HEK293 (cell line): ENCODE measurements around the gene STOX2.

Experiments
- CTCF ChIA-PET: fragments of 350-600 bp; formaldehyde crosslinking; extraction: SDS; loops from one replicate; lab custom pipeline; 2021; ENCODE audit warnings: antibody characterized with exemption; lab: Yijun Ruan, JAX
- POLR2A ChIA-PET: fragments of 300-600 bp; formaldehyde crosslinking; extraction: SDS; loops from one replicate; lab custom pipeline; 2020; ENCODE audit warnings: antibody characterized with exemption, inconsistent platforms; lab: Yijun Ruan, JAX
- H3K27ac ChIP-seq: fragments of 200-500 bp; sonication (Bioruptor generic); 2 replicates; pipeline ENCODE4 v1.5.1; 2014; ENCODE audit warnings: low read depth, low read length, control low read depth, inconsistent platforms; ENCODE audit errors: extremely low read depth
- H3K36me3 ChIP-seq, 2 experiments: fragments of 200-500 bp in 1 of 2; sonication (Bioruptor generic) in 1 of 2; 1 replicate in 1 of 2; 2 replicates in 1 of 2; pipeline ENCODE4 v1.5.1; 2014 to 2017; ENCODE audit warnings: inconsistent platforms in 2 of 2, low read length in 2 of 2; ENCODE audit not compliant: control insufficient read depth in 2 of 2, insufficient read depth in 1 of 2
- H3K4me1 ChIP-seq: fragments of 200-500 bp; sonication (Bioruptor generic); 2 replicates; pipeline ENCODE4 v1.5.1; 2014; ENCODE audit warnings: mild to moderate bottlenecking, low read length, inconsistent platforms; ENCODE audit not compliant: control insufficient read depth, insufficient read depth
- H3K4me3 ChIP-seq: 2 replicates; pipeline ENCODE4 v1.5.1; 2011; ENCODE audit warnings: low read depth, mild to moderate bottlenecking, control low read depth, low read length, moderate library complexity
- H3K9me3 ChIP-seq: fragments of 200-500 bp; sonication (Bioruptor generic); 2 replicates; pipeline ENCODE4 v1.5.1; 2014; ENCODE audit warnings: low read depth, low read length, inconsistent platforms; ENCODE audit not compliant: control insufficient read depth, insufficient read depth
- GFI1B ChIP-seq: fragments of 450-650 bp; formaldehyde crosslinking; IDR thresholded peaks from 2 replicates; pipeline ENCODE4 v1.5.1; 2016; ENCODE audit warnings: missing biosample characterization, missing genetic modification characterization
- KLF10 ChIP-seq: fragments of 450-650 bp; IDR thresholded peaks from 2 replicates; pipeline ENCODE4 v1.5.1; 2018; ENCODE audit warnings: missing biosample characterization, mild to moderate bottlenecking, missing genetic modification characterization
- OSR2 ChIP-seq: fragments of 450-650 bp; formaldehyde crosslinking; IDR thresholded peaks from 2 replicates; pipeline ENCODE4 v1.5.1; 2016; ENCODE audit warnings: missing biosample characterization, missing genetic modification characterization
- OVOL3 ChIP-seq: fragments of 450-650 bp; formaldehyde crosslinking; IDR thresholded peaks from 2 replicates; pipeline ENCODE4 v1.5.1; 2016; ENCODE audit warnings: missing biosample characterization, missing genetic modification characterization
- PATZ1 ChIP-seq: fragments of 450-650 bp; formaldehyde crosslinking; IDR thresholded peaks from 2 replicates; pipeline ENCODE4 v1.5.1; 2016; ENCODE audit warnings: missing biosample characterization, missing genetic modification characterization
- PRDM1 ChIP-seq: fragments of 450-650 bp; formaldehyde crosslinking; IDR thresholded peaks from 2 replicates; pipeline ENCODE4; 2016; ENCODE audit warnings: missing biosample characterization, missing genetic modification characterization
- PRDM2 ChIP-seq: fragments of 450-650 bp; formaldehyde crosslinking; IDR thresholded peaks from 2 replicates; pipeline ENCODE4 v1.5.1; 2016; ENCODE audit warnings: missing biosample characterization, missing genetic modification characterization, borderline replicate concordance
- RBAK ChIP-seq: fragments of 450-650 bp; formaldehyde crosslinking; IDR thresholded peaks from 2 replicates; pipeline ENCODE4 v1.5.1; 2016; ENCODE audit warnings: missing biosample characterization, missing genetic modification characterization
- ZNF221 ChIP-seq: fragments of 450-650 bp; formaldehyde crosslinking; IDR thresholded peaks from 2 replicates; pipeline ENCODE4 v1.5.1; 2017; ENCODE audit warnings: missing biosample characterization, missing genetic modification characterization, borderline replicate concordance
- ZNF223 ChIP-seq: fragments of 450-650 bp; formaldehyde crosslinking; IDR thresholded peaks from 2 replicates; pipeline ENCODE4 v1.5.1; 2016; ENCODE audit warnings: missing biosample characterization, missing genetic modification characterization
- ZNF239 ChIP-seq: fragments of 450-650 bp; formaldehyde crosslinking; IDR thresholded peaks from 2 replicates; pipeline ENCODE4 v1.5.1; 2016; ENCODE audit warnings: missing biosample characterization, missing genetic modification characterization
- ZNF24 ChIP-seq: fragments of 450-650 bp; formaldehyde crosslinking; IDR thresholded peaks from 2 replicates; pipeline ENCODE4 v1.5.1; 2016; ENCODE audit warnings: missing biosample characterization, missing genetic modification characterization
- ZNF580 ChIP-seq: fragments of 450-650 bp; formaldehyde crosslinking; IDR thresholded peaks from 2 replicates; pipeline ENCODE4 v1.5.1; 2016; ENCODE audit warnings: missing biosample characterization, missing genetic modification characterization
- ZNF658 ChIP-seq: fragments of 450-650 bp; formaldehyde crosslinking; IDR thresholded peaks from 2 replicates; pipeline ENCODE4; 2016; ENCODE audit warnings: missing biosample characterization, missing genetic modification characterization
- TF ChIP-seq, protein P1 (sequence below): fragments of 450-650 bp; formaldehyde crosslinking; IDR thresholded peaks from 2 replicates; pipeline ENCODE4 v1.5.1; 2016; ENCODE audit warnings: missing biosample characterization, missing genetic modification characterization, borderline replicate concordance

STOX2 gene

DNA sequence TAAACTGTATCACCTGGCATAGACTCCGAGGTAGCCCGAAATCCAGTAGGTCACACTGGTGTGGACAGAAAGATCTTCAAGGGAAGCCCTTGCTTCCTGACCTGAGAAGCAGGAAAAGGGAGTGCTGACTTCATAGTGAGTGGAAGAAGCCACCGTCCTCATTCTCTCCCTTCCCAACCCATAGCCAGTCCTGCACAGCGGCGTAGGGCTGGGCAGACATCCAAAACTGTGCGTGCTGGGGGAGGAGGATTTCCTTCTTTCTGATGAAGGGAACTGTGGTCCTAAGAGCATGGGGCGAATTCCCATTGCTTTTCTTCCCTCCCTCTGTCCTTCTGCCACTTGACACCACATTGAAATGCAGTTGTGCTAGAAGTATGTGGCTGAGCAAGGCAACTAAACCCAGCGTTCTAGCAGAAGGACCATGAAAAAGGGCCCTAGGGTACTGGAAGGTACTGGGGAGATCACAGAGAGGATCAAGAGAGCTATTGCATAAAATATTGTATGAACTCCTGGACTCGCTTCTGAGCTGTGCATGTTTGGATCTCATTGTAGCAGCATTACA is 66.9 kb downstream of the STOX2 start (continued):
- TF ChIP-seq PRDM2 (tag by site-specific recombination) = no peak
- TF ChIP-seq KLF10 (tag by site-specific recombination) = no peak
- TF ChIP-seq PRDM1 (tag by site-specific recombination) = no peak
- no peak for TF ChIP-seq OSR2 (tag by site-specific recombination)
- no peak for TF ChIP-seq GFI1B (tag by site-specific recombination)
- no peak for TF ChIP-seq PATZ1 (tag by site-specific recombination)
- TF ChIP-seq ZNF580 (tag by site-specific recombination) = no peak
- TF ChIP-seq ZNF24 (tag by site-specific recombination) = no peak
- TF ChIP-seq, protein P1, sequence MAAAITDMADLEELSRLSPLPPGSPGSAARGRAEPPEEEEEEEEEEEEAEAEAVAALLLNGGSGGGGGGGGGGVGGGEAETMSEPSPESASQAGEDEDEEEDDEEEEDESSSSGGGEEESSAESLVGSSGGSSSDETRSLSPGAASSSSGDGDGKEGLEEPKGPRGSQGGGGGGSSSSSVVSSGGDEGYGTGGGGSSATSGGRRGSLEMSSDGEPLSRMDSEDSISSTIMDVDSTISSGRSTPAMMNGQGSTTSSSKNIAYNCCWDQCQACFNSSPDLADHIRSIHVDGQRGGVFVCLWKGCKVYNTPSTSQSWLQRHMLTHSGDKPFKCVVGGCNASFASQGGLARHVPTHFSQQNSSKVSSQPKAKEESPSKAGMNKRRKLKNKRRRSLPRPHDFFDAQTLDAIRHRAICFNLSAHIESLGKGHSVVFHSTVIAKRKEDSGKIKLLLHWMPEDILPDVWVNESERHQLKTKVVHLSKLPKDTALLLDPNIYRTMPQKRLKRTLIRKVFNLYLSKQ (tag by site-specific recombination) = no peak

- CTCF ChIA-PET = no interaction called here
- POLR2A ChIA-PET = no interaction called here
- Histone ChIP-seq H3K4me1 (no peaks in the 10 kb centered on the region), H3K4me3 (no peak overlapping the region), H3K9me3 (no peaks in the 10 kb centered on the region)
- no peak for TF ChIP-seq RBAK (tag by site-specific recombination)
- no peak for TF ChIP-seq ZNF658 (tag by site-specific recombination)
- TF ChIP-seq ZNF239 (tag by site-specific recombination) = no peak
- no peak for TF ChIP-seq ZNF223 (tag by site-specific recombination)
- no peak for TF ChIP-seq ZNF221 (tag by site-specific recombination)
- TF ChIP-seq OVOL3 (tag by site-specific recombination) = no peak
- TF ChIP-seq, all 188 proteins: peak for 0
- no peaks in the 10 kb centered on the region for H3K36me3 ChIP-seq
- H3K27ac ChIP-seq = no peak overlapping the region
Measured at GRCh38 chr4:183977707-183978106, 72.6 kb downstream of the STOX2 start.
